Midbrain (tissue), 1 donor: ENCODE data around the gene OR5B21.

Experiments
- DNase-seq: peaks from one replicate; lab custom pipeline; 2025; lab: John Stamatoyannopoulos, UW

The OR5B21 gene

GRCh38 chr11:58493676-58494075, 14.2 kb downstream of the OR5B21 start:
- DNase-seq, result no peak

GRCh38 chr11:58490827-58491226, 17.1 kb downstream of the OR5B21 start:
- no peak for DNase-seq

GRCh38 chr11:58487170-58487569, 20.7 kb downstream of the OR5B21 start:
- DNase-seq, result no peak

- no peak for DNase-seq
These were observed 21.9 kb downstream of the OR5B21 start for GRCh38 chr11:58485961-58486360.

- DNase-seq, result no peak
These were observed 36.0 kb downstream of the OR5B21 start for GRCh38 chr11:58471892-58472291.

- DNase-seq, result no peak
These were observed 41.6 kb downstream of the OR5B21 start for GRCh38 chr11:58466293-58466692.

- no peak for DNase-seq
These were observed 42.2 kb downstream of the OR5B21 start for GRCh38 chr11:58465690-58466089.
